EH (cell line): ENCODE measurements around the gene GPR148.
"Not testable (repeated sequence)": the region's sequence is repeated elsewhere in the genome, so short reads cannot be mapped to it uniquely, and the experiment has no call there.

Experiments
- DNase-seq: peaks from one replicate; pipeline ENCODE4 v3.0.0-alpha.2; 2015; ENCODE audit warnings: low read depth

GPR148 gene

GRCh38 chr2:130728549-130729316, at the start of gene GPR148:
GPR148 (plus strand) TSS chr2:130729070; CDS start chr2:130729152, 82 bp downstream.
- no peak for DNase-seq

GRCh38 chr2:130692041-130692770, 36.7 kb upstream of the GPR148 start:
- not testable (repeated sequence) for DNase-seq

- peak; percentile 1 for DNase-seq
These were observed 35.4 kb upstream of the GPR148 start for GRCh38 chr2:130693474-130693873.

GRCh38 chr2:130703250-130703649, 25.6 kb upstream of the GPR148 start:
- not testable (repeated sequence) for DNase-seq

- DNase-seq, result not testable (repeated sequence)
These were observed 14.1 kb upstream of the GPR148 start for GRCh38 chr2:130714795-130715194.

GRCh38 chr2:130720036-130720435, 8.8 kb upstream of the GPR148 start:
- DNase-seq, result no peak

GRCh38 chr2:130720528-130720927, 8.3 kb upstream of the GPR148 start:
- no peak for DNase-seq

- no peak for DNase-seq
These were observed 4.4 kb upstream of the GPR148 start for GRCh38 chr2:130724455-130724854.

GRCh38 chr2:130726614-130727180, 2.2 kb upstream of the GPR148 start:
- no peak for DNase-seq

GRCh38 chr2:130727286-130727924, 1.5 kb upstream of the GPR148 start:
- peak; percentile 76 for DNase-seq

GRCh38 chr2:130728007-130728454, 839 bp upstream of the GPR148 start:
- no peak for DNase-seq

GRCh38 chr2:130729322-130730299, 741 bp downstream of the GPR148 start:
- DNase-seq, result no peak

GRCh38 chr2:130732257-130732656, 3.4 kb downstream of the GPR148 start:
- DNase-seq, result not testable (repeated sequence)

GRCh38 chr2:130735200-130735599, 6.3 kb downstream of the GPR148 start:
- DNase-seq, result no peak

GRCh38 chr2:130736487-130736886, 7.6 kb downstream of the GPR148 start:
- DNase-seq, result no peak

- DNase-seq, result no peak
These were observed 8.7 kb downstream of the GPR148 start for GRCh38 chr2:130737592-130737991.

GRCh38 chr2:130740671-130741070, 11.8 kb downstream of the GPR148 start:
- DNase-seq, result no peak

- no peak for DNase-seq
These were observed 14.4 kb downstream of the GPR148 start for GRCh38 chr2:130743278-130743677.

GRCh38 chr2:130744287-130745117, 15.6 kb downstream of the GPR148 start:
- no peak for DNase-seq

- DNase-seq, result no peak
These were observed 20.2 kb downstream of the GPR148 start for GRCh38 chr2:130749078-130749477.
